Colonic mucosa (tissue), 4 donors: ENCODE data around the gene PLCH1. TPM values are rescaled to one million over a fixed set of nuclear protein-coding genes. Genes with fewer than 3 reads are reported as not detected.
A peak's percentile ranks its signal among the peaks of the same experiment; 100 is the strongest.

Experiments
- DNase-seq: peaks from one replicate; pipeline ENCODE4 v3.0.0-alpha.2; 2020
- H3K27ac ChIP-seq: fragments of 200-600 bp; one replicate; pipeline ENCODE4 v1.8.0; 2021
- H3K27me3 ChIP-seq: fragments of 200-600 bp; one replicate; pipeline ENCODE4 v1.8.0; 2021
- H3K36me3 ChIP-seq: fragments of 200-600 bp; one replicate; pipeline ENCODE4 v1.8.0; 2021
- H3K4me1 ChIP-seq: fragments of 200-600 bp; one replicate; pipeline ENCODE4 v1.8.0; 2021; ENCODE audit warnings: mild to moderate bottlenecking
- H3K4me3 ChIP-seq: fragments of 200-600 bp; one replicate; pipeline ENCODE4 v1.8.0; 2021
- H3K9ac ChIP-seq, 2 donors: one replicate each; pipeline ENCODE4 v1.7.0; 2013; ENCODE audit warnings: control low read depth in 2 of 2, low read depth in 2 of 2, low read length in 2 of 2
- H3K9me3 ChIP-seq: fragments of 200-600 bp; one replicate; pipeline ENCODE4 v1.8.0; 2021
- CTCF ChIP-seq: fragments of 200-600 bp; IDR thresholded peaks from one replicate; pipeline ENCODE4 v1.8.0; 2022; ENCODE audit warnings: antibody characterized with exemption, mild to moderate bottlenecking
- intact Hi-C: fragments of 100-400 bp; cut with DNase I; formaldehyde crosslinking; loops from one replicate; pipeline ENCODE4 v1.14.1; 2022
- total RNA-seq, 2 donors: library from RNA; stranded (reverse); fragmentation: NEBNext Ultra II Directional in 1 of 2; extraction: Animal tissue kit (Norgen Biotek cat#: 25700) in 1 of 2; gene quantifications; one replicate each; pipeline ENCODE4 v1.2.1, GENCODE V29; 2021
- donor health status: healthy.
- donor health status: DM: no; HTN: no; CAD: no.
- donor health status: DM: no; HTN: no; CAD: no.

PLCH1 gene
- total RNA-seq, 2 donors from 2014 or later: 8.2 to 11.0 TPM

DNA sequence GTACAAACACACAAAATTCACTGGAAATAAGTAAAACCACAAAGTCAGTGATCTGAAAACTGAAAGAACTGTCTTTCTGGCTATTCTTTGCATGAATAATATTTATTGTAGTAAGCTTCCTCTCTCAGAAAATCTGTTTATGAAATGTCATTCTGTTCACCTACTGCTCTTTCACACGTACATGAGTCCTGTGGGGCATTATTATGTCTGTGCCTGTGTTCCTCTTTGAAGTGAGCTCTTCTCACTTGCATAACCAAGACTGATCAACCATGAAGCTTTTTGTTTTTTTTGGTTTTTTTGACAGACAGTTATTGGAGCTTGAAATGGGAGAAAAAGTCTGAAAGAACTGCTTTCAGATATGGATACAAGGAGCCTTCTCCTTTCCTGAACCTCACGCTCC is 195.8 kb downstream of the PLCH1 start:
- no peaks in the 10 kb centered on the region for H3K36me3 ChIP-seq
- H3K27ac ChIP-seq: no peak overlapping the region
- no peak overlapping the region for H3K4me3 ChIP-seq
- H3K4me1 ChIP-seq: no peaks in the 10 kb centered on the region
- no peaks in the 10 kb centered on the region for H3K27me3 ChIP-seq
- intact Hi-C loops: no loop called here
- TF ChIP-seq CTCF: no peak
- H3K9ac ChIP-seq: no peak overlapping the region
- H3K9me3 ChIP-seq: no peaks in the 10 kb centered on the region
- DNase-seq: no peak

DNA sequence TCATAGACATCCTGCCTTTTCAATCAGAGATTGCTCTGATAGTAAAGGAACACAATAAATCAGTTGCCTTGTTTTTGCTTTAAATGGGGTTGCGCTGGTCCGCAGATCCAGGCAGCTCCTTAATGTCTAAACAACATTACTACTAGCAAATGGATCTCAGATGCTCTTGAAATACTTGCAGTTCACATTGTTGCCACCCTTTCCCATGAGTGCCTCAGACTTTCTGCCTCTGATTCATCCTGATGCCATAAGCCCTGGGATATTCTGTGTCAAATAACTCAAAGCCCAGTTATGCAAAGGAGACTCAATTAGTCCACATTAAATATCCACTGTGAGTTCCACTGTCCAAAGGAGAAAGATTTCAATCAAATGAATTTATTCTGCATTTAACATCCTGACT is 196.7 kb downstream of the PLCH1 start:
- H3K4me1 ChIP-seq: no peaks in the 10 kb centered on the region
- intact Hi-C loops: no loop called here

DNA sequence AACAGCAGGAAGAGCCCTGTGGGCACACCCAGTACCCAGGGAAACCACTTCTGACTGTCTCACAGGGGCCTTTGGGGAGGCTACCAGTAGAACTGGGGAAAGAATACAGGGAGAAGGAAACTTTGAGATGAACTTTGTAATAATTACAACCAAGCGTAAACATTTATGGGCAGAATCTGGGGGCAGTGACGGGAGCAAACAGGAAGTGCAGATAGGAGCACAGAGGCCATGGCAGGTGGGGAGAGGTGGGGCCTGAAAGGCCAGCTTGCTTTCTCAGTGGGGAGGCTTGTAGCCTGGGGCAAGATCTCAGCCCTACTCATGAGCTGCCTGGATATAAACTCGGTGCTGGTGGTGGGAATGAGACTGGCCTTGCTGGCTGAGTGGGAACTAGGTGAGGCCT is 209.8 kb downstream of the PLCH1 start:
- H3K27me3 ChIP-seq: no peaks in the 10 kb centered on the region
- DNase-seq: peak; percentile 28
- H3K4me3 ChIP-seq: no peak overlapping the region
- TF ChIP-seq CTCF: no peak
- intact Hi-C loops: no loop called here
- H3K9me3 ChIP-seq: no peaks in the 10 kb centered on the region
- H3K36me3 ChIP-seq: no peaks in the 10 kb centered on the region
- H3K4me1 ChIP-seq: no peaks in the 10 kb centered on the region
- no peak overlapping the region for H3K9ac ChIP-seq
- peak overlapping the region; percentile 49 for H3K27ac ChIP-seq

More for the DNA sequence above, 196.7 kb downstream of the PLCH1 start:
- DNase-seq: no peak
- no peaks in the 10 kb centered on the region for H3K9me3 ChIP-seq
- no peaks in the 10 kb centered on the region for H3K27me3 ChIP-seq
- H3K36me3 ChIP-seq: no peaks in the 10 kb centered on the region
- H3K4me3 ChIP-seq: no peak overlapping the region
- no peak for TF ChIP-seq CTCF
- no peak overlapping the region for H3K27ac ChIP-seq
- no peak overlapping the region for H3K9ac ChIP-seq

DNA sequence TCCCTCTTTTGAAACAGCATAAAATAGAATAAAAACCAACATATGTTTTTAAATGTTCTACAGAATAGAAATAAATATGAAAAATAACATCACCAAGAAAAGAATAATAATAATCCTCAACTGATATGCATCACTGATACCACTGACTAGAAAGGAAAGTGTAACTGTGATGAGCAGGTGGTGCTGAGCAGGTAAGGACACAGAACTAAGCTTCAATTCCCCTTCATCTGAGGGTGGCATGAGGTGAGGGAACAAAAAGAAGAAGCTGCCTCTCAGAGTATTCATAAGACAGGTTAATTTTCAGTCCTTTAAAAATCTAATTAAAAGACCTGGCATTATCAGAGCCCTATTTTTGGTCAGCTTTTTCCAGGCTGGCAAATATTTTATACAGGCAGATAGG is 216.3 kb downstream of the PLCH1 start:
- Histone ChIP-seq H3K27me3 (no peaks in the 10 kb centered on the region), H3K27ac (no peak overlapping the region), H3K9ac (no peak overlapping the region), H3K9me3 (no peaks in the 10 kb centered on the region), H3K4me1 (no peaks in the 10 kb centered on the region), H3K36me3 (no peaks in the 10 kb centered on the region), H3K4me3 (no peak overlapping the region)
- no peak for DNase-seq
- TF ChIP-seq CTCF: no peak
- intact Hi-C loops: no loop called here

GRCh38 chr3:155525324-155525833 is 219.5 kb downstream of the PLCH1 start:
- DNase-seq: no peak
- Histone ChIP-seq H3K27ac (no peak overlapping the region), H3K4me3 (no peak overlapping the region), H3K36me3 (no peaks in the 10 kb centered on the region), H3K4me1 (no peaks in the 10 kb centered on the region), H3K9me3 (no peaks in the 10 kb centered on the region), H3K9ac (no peak overlapping the region), H3K27me3 (no peaks in the 10 kb centered on the region)
- intact Hi-C loops: no loop called here
- TF ChIP-seq CTCF: no peak
